ENCODE measurements around the gene VPREB3.

- peak; percentile 53 to 89 (median 85) for TF ChIP-seq CTCF (IDR thresholded peaks at IDR 0.05)
- TF ChIP-seq POLR2A (IDR thresholded peaks at IDR 0.05): peak in 3 of 4 donors; percentile 44 to 75 (median 45)
- TF ChIP-seq EP300 (IDR thresholded peaks at IDR 0.05): no peak
- peak in 1 of 2 donors; percentile 52 for TF ChIP-seq POLR2AphosphoS5 (IDR thresholded peaks at IDR 0.05)
Observed at GRCh38 chr22:23767673-23768548, 13.7 kb upstream of the VPREB3 start, which contains the start of gene CHCHD10.
